C4-2B (cell line): ENCODE data around the gene SHISAL1.

ENCODE experiments used
- CTCF ChIP-seq: fragments of 450-650 bp; conservative IDR thresholded peaks from 2 replicates; pipeline ENCODE4 v1.5.1; 2017; ENCODE audit warnings: mild to moderate bottlenecking
- ZFX ChIP-seq: fragments of 450-650 bp; IDR thresholded peaks from 2 replicates; pipeline ENCODE4 v1.6.1; 2017

- no peak; the same call in 1 of the 2 replicates for TF ChIP-seq CTCF
- TF ChIP-seq ZFX = no peak
Measured at GRCh38 chr22:44326491-44326885, 13.7 kb upstream of the SHISAL1 start.
